Pancreas (tissue), 10 donors: Measurements from ENCODE around the gene RNF40. TPM values are rescaled to one million over a fixed set of nuclear protein-coding genes. Genes with fewer than 3 reads are reported as not detected.

Experiments
- ATAC-seq, 4 donors: fragments of 200-7000 bp; cut with Tn5 transposase; one replicate each; pipeline versions ENCODE4 v1.8.0 to v1.9.1; 2020; ENCODE audit warnings: mild to moderate bottlenecking in 4 of 4, moderate library complexity in 4 of 4
- DNase-seq, 6 donors: peaks; one replicate each; pipeline ENCODE4 v3.0.0-alpha.2; 2020
- FAIRE-seq: peaks from 2 replicates; lab custom pipeline; 2012; peaks lifted over from hg19 to GRCh38; lab: Jason Lieb, UNC
- H3K27ac ChIP-seq, 4 donors: fragments of 200-600 bp; sonication (generic); 1 replicate in 3 of 4; 2 replicates in 1 of 4; pipeline versions ENCODE4 v1.5.0 to v1.8.0; 2020
- H3K27me3 ChIP-seq, 4 donors: fragments of 200-600 bp; one replicate each; pipeline ENCODE4 v1.8.0; 2021
- H3K36me3 ChIP-seq, 3 donors: fragments of 200-600 bp; sonication (generic) in 1 of 3; one replicate each; pipeline versions ENCODE4 v1.5.0 to v1.8.0; 2020 to 2021
- H3K4me1 ChIP-seq, 3 donors: fragments of 200-600 bp; one replicate each; pipeline ENCODE4 v1.8.0; 2021
- H3K4me3 ChIP-seq, 4 donors: fragments of 200-600 bp; sonication (generic) in 2 of 4; one replicate each; pipeline versions ENCODE4 v1.5.0 to v1.8.0; 2020 to 2021
- H3K9me3 ChIP-seq, 4 donors: fragments of 200-600 bp; one replicate each; pipeline ENCODE4 v1.8.0; 2021
- CTCF ChIP-seq, 4 donors: fragments of 200-600 bp; sonication (generic) in 3 of 4; IDR thresholded peaks; one replicate each; pipeline versions ENCODE4 v1.5.0 to v1.8.0; 2021; ENCODE audit warnings: antibody characterized with exemption in 4 of 4
- WGBS, 2 donors: extraction: QIAGEN DNeasy Blood & Tissue Kit; methylation state at CpG; one replicate each; pipeline ENCODE4 v1.1.7; 2013; 5-methylcytosine and 5-hydroxymethylcytosine counted together
- intact Hi-C, 3 donors: fragments of 100-400 bp; cut with DNase I; formaldehyde crosslinking; loops; one replicate each; pipeline versions ENCODE4 v1.11.1 to v1.14.2; 2022
- polyA plus RNA-seq, 2 donors: library from polyadenylated mRNA; stranded (reverse); fragments of 200-250 nt; gene quantifications; one replicate each; pipeline ENCODE4 v1.2.3, GENCODE V29; 2013
- total RNA-seq, 6 donors: library from RNA; stranded (reverse); fragmentation: NEBNext Ultra II Directional in 4 of 6; extraction: Animal tissue kit (Norgen Biotek cat#: 25700) in 4 of 6; gene quantifications; one replicate each; pipeline versions ENCODE4 v1.2.1 to v1.2.4, GENCODE V29; 2021 to 2023
- donor health status: healthy with polysubstance abuse.
- donor health status: DM: no; HTN: no; CAD: no; lungs with moderate emphysema.
- donor health status: DM: no; HTN: no; CAD: no.
- donor health status: control.
- donor health status: control.
- donor health status: Bipolar disorder and iron deficiency.
- donor health status: DM: yes; HTN: yes; CAD: no.
- donor health status: DM: no; HTN: no; CAD: no.
- donor health status: DM: no; HTN: no; CAD: no.
- donor health status: DM: yes; HTN: yes; CAD: no.

Gene RNF40
- total and polyA plus RNA-seq, 8 donors: 37.7 to 68.4 (median 42.5) TPM

GRCh38 chr16:30721167-30721566 lies 41.0 kb upstream of the RNF40 start:
- intact Hi-C loops: no loop called here
- no peak for ATAC-seq
- Histone ChIP-seq H3K4me3 (no peak overlapping the region), H3K27me3 (no peaks in the 10 kb centered on the region), H3K4me1 (peaks cover 0 to 3% (median 0%) of the 10 kb centered on the region in 3 donors), H3K9me3 (no peaks in the 10 kb centered on the region), H3K36me3 (peaks cover 20 to 95% (median 64%) of the 10 kb centered on the region in 3 donors), H3K27ac (no peak overlapping the region)
- peak in 2 of 6 donors; percentile 37 to 55 for DNase-seq
- WGBS, 2 donors: 96 to 97% methylated on average over 8 of the region's 8 CpGs
- FAIRE-seq: no peak
- no peak for TF ChIP-seq CTCF (IDR thresholded peaks at IDR 0.05)

- no peak for DNase-seq
- Histone ChIP-seq H3K27ac (no peak overlapping the region), H3K27me3 (no peaks in the 10 kb centered on the region), H3K4me3 (no peak overlapping the region), H3K4me1 (peaks cover 0 to 5% (median 0%) of the 10 kb centered on the region in 3 donors), H3K36me3 (peaks cover 20 to 91% (median 60%) of the 10 kb centered on the region in 3 donors), H3K9me3 (no peaks in the 10 kb centered on the region)
- WGBS, 2 donors: 94 to 100% methylated on average over 1 of the region's 1 CpG
- intact Hi-C loops: no loop called here
- no peak for FAIRE-seq
- ATAC-seq: peak in 1 of 4 donors; percentile 6
- TF ChIP-seq CTCF (IDR thresholded peaks at IDR 0.05): no peak
Measured at GRCh38 chr16:30721606-30722005, 40.5 kb upstream of the RNF40 start.

DNA sequence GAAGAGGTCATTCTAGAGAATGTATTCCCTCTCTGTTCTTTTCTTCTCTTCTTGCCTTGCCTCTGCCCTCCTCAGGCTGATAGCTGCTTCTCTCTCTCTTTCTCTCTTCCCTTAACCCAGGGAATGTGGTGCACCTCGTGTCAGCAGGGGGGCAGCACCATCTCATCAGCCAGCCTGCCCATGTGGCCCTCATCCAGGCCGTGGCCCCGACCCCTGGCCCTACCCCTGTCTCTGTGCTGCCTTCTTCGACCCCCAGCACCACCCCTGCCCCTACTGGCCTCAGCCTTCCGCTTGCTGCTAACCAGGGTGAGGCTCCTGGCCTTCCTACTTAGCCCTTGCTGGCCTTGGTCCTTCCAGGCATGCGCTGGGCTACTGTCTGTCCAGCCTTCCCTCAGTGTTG lies 39.7 kb upstream of the RNF40 start:
- Histone ChIP-seq H3K9me3 (no peaks in the 10 kb centered on the region), H3K4me1 (peaks cover 0 to 5% (median 0%) of the 10 kb centered on the region in 3 donors), H3K36me3 (peaks cover 20 to 82% (median 58%) of the 10 kb centered on the region in 3 donors), H3K4me3 (no peak overlapping the region), H3K27ac (no peak overlapping the region), H3K27me3 (no peaks in the 10 kb centered on the region)
- no peak for FAIRE-seq
- peak in 2 of 4 donors; percentile 14 to 17 for ATAC-seq
- intact Hi-C loops: no loop called here
- no peak for TF ChIP-seq CTCF (IDR thresholded peaks at IDR 0.05)
- DNase-seq: peak in 2 of 6 donors; percentile 39 to 43
- 74 to 75% methylated on average over 6 of the region's 6 CpGs for WGBS, 2 donors

DNA sequence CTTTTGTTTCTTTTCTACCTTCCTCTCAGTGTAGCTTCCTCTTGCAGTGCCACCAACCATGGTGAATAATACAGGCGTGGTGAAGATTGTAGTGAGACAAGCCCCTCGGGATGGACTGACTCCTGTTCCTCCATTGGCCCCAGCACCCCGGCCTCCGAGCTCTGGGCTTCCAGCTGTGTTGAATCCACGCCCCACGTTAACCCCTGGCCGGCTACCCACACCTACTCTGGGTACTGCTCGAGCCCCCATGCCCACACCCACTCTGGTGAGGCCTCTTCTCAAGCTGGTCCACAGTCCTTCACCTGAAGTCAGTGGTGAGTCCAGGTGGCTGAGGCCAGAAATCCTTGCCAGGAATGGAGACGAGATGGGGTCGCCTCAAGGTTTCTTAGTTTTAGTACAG lies 39.2 kb upstream of the RNF40 start:
- whole genome bisulfite sequencing, 2 donors: 93 to 94% methylated on average over 10 of the region's 10 CpGs
- no peak for FAIRE-seq
- DNase-seq: peak in 2 of 6 donors; percentile 49 to 59
- Histone ChIP-seq H3K4me1 (peaks cover 0 to 5% (median 0%) of the 10 kb centered on the region in 3 donors), H3K27me3 (no peaks in the 10 kb centered on the region), H3K36me3 (peaks cover 20 to 81% (median 58%) of the 10 kb centered on the region in 3 donors), H3K9me3 (no peaks in the 10 kb centered on the region), H3K27ac (no peak overlapping the region), H3K4me3 (no peak overlapping the region)
- intact Hi-C loops: no loop called here
- no peak for TF ChIP-seq CTCF (IDR thresholded peaks at IDR 0.05)
- no peak for ATAC-seq

DNA sequence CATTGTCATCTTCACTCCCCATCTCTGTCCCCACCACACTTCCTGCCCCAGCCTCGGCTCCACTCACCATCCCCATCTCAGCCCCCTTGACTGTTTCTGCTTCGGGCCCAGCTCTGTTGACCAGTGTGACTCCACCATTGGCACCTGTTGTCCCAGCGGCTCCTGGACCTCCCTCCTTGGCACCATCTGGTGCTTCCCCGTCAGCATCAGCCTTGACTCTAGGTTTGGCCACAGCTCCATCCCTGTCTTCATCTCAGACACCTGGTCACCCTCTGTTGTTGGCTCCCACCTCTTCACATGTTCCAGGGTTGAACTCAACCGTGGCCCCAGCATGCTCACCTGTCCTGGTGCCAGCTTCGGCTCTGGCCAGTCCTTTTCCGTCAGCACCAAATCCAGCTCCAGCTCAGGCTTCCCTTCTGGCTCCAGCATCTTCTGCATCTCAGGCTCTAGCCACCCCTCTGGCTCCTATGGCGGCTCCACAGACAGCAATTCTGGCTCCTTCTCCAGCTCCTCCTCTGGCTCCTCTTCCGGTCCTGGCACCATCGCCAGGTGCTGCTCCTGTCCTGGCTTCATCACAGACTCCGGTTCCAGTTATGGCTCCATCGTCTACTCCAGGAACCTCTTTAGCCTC lies 38.3 kb upstream of the RNF40 start:
- H3K27ac ChIP-seq: no peak overlapping the region
- H3K9me3 ChIP-seq: no peaks in the 10 kb centered on the region
- H3K4me1 ChIP-seq: peaks cover 0 to 5% (median 0%) of the 10 kb centered on the region in 3 donors
- no peaks in the 10 kb centered on the region for H3K27me3 ChIP-seq
- H3K4me3 ChIP-seq: no peak overlapping the region
- peaks cover 20 to 80% (median 58%) of the 10 kb centered on the region in 3 donors for H3K36me3 ChIP-seq
- DNase-seq: peak in 2 of 6 donors; percentile 37 to 49
- WGBS, 2 donors: 89 to 96% methylated on average over 12 of the region's 12 CpGs
- TF ChIP-seq CTCF (IDR thresholded peaks at IDR 0.05): no peak
- no peak for ATAC-seq
- no peak for FAIRE-seq
- intact Hi-C loops: no loop called here
